BJ (cell line): ENCODE results near the gene GLCCI1. TPM values are rescaled to one million over a fixed set of nuclear protein-coding genes. Genes with fewer than 3 reads are reported as not detected.

Experiments
- CTCF ChIA-PET: fragments of 350-600 bp; formaldehyde crosslinking; extraction: SDS; loops from one replicate; lab custom pipeline; 2021; ENCODE audit warnings: antibody characterized with exemption, inconsistent platforms; lab: Yijun Ruan, JAX
- POLR2A ChIA-PET: fragments of 300-600 bp; sonication (Branson Sonifier 250); formaldehyde crosslinking; extraction: SDS; loops from one replicate; lab custom pipeline; 2021; ENCODE audit warnings: antibody characterized with exemption; lab: Charles Lee
- DNase-seq: peaks from one replicate; pipeline ENCODE4 v3.0.0-alpha.2; 2011; ENCODE audit warnings: low read depth
- H3K27me3 ChIP-seq: 2 replicates; pipeline ENCODE4 v1.6.0; 2011; ENCODE audit warnings: low read length; ENCODE audit not compliant: control insufficient read depth, insufficient read depth
- H3K36me3 ChIP-seq: 2 replicates; pipeline ENCODE4 v1.5.1; 2011; ENCODE audit warnings: low read length; ENCODE audit not compliant: control insufficient read depth, insufficient read depth
- H3K4me3 ChIP-seq: 2 replicates; pipeline ENCODE4 v1.5.1; 2011; ENCODE audit warnings: low read depth, mild to moderate bottlenecking, control low read depth, low read length
- polyA plus RNA-seq: library from polyadenylated mRNA; depleted of rRNA; stranded (reverse); fragments of >200 nt; gene quantifications from 2 replicates; pipeline ENCODE4 v1.2.3, GENCODE V29; 2011
- TF ChIP-seq, protein P1 (sequence below): IDR thresholded peaks from 2 replicates; pipeline ENCODE4 v1.5.1; 2011; ENCODE audit warnings: low read depth, mild to moderate bottlenecking, control low read depth, inconsistent platforms, low read length, moderate library complexity; ENCODE audit not compliant: insufficient read depth

The GLCCI1 gene
- polyA plus RNA-seq, 1 experiment = 11.2 TPM

DNA sequence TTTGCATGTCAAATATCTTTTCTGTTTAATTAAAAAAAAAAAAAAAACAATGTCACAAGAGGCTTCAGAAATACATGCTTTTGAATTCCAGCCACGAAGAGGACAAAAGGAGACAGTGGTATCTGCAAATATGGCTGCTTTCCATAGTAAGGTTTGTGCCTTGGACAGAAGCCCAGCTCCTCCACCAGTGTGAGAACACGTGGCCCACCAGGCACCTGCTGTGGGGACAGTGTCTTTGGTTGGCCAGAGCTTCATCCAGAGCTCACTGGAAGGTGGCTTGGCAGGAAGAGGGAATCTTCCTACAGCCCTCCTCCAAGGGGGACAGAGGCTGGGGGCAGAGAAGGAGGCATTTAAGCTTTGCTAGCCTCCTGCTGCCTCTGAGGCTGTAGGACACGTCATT is 144.6 kb downstream of the GLCCI1 start:
- H3K4me3 ChIP-seq = no peak overlapping the region
- TF ChIP-seq, protein P1, sequence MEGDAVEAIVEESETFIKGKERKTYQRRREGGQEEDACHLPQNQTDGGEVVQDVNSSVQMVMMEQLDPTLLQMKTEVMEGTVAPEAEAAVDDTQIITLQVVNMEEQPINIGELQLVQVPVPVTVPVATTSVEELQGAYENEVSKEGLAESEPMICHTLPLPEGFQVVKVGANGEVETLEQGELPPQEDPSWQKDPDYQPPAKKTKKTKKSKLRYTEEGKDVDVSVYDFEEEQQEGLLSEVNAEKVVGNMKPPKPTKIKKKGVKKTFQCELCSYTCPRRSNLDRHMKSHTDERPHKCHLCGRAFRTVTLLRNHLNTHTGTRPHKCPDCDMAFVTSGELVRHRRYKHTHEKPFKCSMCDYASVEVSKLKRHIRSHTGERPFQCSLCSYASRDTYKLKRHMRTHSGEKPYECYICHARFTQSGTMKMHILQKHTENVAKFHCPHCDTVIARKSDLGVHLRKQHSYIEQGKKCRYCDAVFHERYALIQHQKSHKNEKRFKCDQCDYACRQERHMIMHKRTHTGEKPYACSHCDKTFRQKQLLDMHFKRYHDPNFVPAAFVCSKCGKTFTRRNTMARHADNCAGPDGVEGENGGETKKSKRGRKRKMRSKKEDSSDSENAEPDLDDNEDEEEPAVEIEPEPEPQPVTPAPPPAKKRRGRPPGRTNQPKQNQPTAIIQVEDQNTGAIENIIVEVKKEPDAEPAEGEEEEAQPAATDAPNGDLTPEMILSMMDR = no peak
- CTCF ChIA-PET = no interaction called here
- POLR2A ChIA-PET = no interaction called here
- no peak for DNase-seq
- H3K36me3 ChIP-seq = no peaks in the 10 kb centered on the region
- H3K27me3 ChIP-seq = no peaks in the 10 kb centered on the region

DNA sequence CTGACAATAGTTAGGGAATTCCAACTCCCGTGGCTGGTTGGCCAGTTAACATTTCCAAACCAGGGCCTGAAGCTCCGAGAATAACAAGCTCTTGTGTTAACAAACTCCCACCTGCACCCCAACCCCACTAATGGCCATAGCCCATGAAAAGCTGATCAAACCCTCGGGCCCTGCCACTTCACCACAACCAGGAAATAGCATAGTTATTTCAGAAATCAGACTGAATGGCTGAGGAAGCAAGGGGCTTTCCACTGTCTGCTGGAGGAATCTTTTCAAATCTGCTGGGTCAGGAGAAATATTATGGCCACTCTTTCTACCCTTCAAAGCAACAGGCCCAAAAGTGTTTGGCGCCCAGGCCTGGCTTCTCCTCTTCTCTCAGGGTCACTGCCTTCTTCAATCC is 145.6 kb downstream of the GLCCI1 start:
- no peak for DNase-seq
- Histone ChIP-seq H3K4me3 (no peak overlapping the region), H3K36me3 (no peaks in the 10 kb centered on the region), H3K27me3 (no peaks in the 10 kb centered on the region)
- TF ChIP-seq, protein P1 = no peak
- ChIA-PET POLR2A (no interaction called here), CTCF (no interaction called here)

DNA sequence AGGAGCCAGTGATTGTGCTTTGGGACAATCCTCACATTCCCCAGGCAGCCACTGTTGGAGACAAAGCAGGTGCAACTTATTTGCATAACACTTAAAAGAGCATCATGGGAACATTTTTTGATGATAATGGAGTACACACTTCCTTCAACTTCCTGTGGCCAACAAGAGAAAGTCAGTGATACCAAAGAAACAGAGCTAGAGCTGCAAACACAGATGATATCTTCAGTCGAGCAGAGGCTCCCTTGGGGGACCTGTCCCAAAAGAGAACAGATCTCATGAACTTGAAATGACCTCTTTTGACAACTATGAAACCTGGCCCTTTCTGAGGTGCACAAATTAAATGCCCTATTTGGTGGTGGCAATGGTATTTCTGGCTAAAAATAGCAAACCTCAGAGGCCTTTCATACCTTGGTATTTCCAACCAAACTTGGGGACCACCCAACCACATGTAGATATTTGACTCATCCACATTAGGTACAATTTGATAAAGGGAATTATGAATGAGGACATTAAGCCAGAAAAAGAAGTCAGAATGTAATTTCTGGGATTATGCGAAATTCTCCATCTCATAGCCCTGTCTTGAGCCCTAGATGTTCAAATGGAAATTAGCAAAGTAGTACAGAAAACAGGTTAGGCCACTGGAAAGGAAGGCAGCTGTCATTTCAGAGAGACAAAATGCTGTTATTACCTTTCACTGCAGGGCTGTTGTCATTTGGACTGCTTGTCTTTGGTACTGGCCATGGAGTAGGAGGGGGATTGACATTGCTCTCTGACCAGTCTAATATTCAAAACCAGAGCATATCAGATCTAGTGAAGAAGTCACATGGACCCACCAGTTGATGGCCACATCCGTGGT is 147.2 kb downstream of the GLCCI1 start:
- Histone ChIP-seq H3K4me3 (no peak overlapping the region), H3K27me3 (no peaks in the 10 kb centered on the region), H3K36me3 (no peaks in the 10 kb centered on the region)
- TF ChIP-seq, protein P1 = no peak
- no peak for DNase-seq
- ChIA-PET CTCF (interaction anchor here (1.0 kb wide), 1 partner anchor 18 kb away, joined by 3 read pairs; no protein-coding TSS in a partner anchor), POLR2A (no interaction called here)

DNA sequence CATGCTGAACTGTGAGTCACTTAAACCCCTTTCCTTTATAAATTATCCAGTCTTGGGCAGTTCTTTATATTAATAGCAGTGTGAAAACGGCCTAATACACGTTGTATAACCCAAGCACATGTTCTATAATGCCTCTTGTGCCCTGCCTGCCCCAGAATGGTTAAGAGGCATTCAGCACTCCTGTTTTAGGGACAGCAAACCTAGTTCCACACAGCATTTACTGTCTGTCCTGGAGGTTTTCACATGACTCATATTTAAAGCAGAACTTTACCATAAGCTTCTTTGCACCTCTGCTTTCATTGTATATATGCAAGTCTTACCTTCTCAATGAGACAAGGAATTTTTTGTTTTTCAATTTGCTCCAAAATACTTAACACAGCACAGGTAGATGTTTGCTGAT is 148.6 kb downstream of the GLCCI1 start:
- no peak overlapping the region for H3K4me3 ChIP-seq
- TF ChIP-seq, protein P1 = no peak
- H3K27me3 ChIP-seq = peaks cover 3% of the 10 kb centered on the region; the same call in 1 of the 2 replicates
- CTCF ChIA-PET = no interaction called here
- DNase-seq = no peak
- POLR2A ChIA-PET = no interaction called here
- H3K36me3 ChIP-seq = no peaks in the 10 kb centered on the region

DNA sequence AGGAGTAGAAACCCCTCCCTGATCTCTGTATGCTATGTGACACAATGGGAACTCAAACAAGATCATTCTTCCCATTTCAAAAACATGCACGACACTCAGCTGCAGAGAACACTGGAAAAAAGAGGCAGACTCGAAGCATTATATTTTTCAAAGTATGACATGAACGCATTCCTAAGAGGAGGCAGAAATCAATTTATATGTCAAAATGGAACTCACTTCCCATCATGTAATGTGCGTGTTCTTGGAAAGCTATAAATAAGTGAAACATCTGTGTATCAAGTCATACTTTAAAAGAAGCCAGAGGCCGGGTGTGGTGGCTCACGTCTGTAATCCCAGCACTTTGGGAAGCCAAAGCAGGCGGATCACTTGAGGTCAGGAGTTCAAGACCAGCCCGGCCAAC is 150.7 kb downstream of the GLCCI1 start:
- CTCF ChIA-PET = no interaction called here
- TF ChIP-seq, protein P1 = no peak
- H3K4me3 ChIP-seq = no peak overlapping the region
- POLR2A ChIA-PET = no interaction called here
- H3K27me3 ChIP-seq = peaks cover 3% of the 10 kb centered on the region; the same call in 1 of the 2 replicates
- no peak for DNase-seq
- H3K36me3 ChIP-seq = no peaks in the 10 kb centered on the region
